ENCODE data around the gene CEP78.

The CEP78 gene

GRCh38 chr9:78296893-78297671 is 61.2 kb downstream of the CEP78 start, which contains the start of gene PSAT1:
PSAT1 (plus strand) TSS chr9:78297125; CDS start chr9:78297211, 86 bp downstream.
- DNase-seq (ENCODE audit: low read depth) = peak; percentile 96
- H3K4me3 ChIP-seq (ENCODE audit: low read depth, low read length) = peak within 1 kb of the TSS; percentile 88
- TF ChIP-seq, protein P1, sequence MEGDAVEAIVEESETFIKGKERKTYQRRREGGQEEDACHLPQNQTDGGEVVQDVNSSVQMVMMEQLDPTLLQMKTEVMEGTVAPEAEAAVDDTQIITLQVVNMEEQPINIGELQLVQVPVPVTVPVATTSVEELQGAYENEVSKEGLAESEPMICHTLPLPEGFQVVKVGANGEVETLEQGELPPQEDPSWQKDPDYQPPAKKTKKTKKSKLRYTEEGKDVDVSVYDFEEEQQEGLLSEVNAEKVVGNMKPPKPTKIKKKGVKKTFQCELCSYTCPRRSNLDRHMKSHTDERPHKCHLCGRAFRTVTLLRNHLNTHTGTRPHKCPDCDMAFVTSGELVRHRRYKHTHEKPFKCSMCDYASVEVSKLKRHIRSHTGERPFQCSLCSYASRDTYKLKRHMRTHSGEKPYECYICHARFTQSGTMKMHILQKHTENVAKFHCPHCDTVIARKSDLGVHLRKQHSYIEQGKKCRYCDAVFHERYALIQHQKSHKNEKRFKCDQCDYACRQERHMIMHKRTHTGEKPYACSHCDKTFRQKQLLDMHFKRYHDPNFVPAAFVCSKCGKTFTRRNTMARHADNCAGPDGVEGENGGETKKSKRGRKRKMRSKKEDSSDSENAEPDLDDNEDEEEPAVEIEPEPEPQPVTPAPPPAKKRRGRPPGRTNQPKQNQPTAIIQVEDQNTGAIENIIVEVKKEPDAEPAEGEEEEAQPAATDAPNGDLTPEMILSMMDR (IDR thresholded peaks at IDR 0.05; ENCODE audit: control insufficient read depth, extremely low read depth, insufficient read depth) = 0 out of 2 replicates have a peak, but pooled peaks have one; percentile 4

DNA sequence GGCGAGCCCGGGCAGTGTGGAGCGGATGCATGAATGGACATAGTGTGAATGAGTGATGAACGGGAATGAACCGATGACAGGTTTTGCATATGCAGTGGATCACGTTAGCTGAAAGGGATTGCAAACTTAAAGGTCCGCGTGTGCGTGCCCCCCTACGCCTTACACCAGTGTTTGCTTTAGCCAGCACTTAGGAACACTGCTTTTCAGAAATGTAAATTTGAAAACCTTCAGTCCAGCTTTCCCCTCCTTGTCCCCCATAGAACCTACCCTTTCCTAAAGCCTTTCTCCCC is 61.7 kb downstream of the CEP78 start:
- DNase-seq (ENCODE audit: low read depth) = no peak
- TF ChIP-seq, protein P1 (IDR thresholded peaks at IDR 0.05; ENCODE audit: control insufficient read depth, extremely low read depth, insufficient read depth) = no peak
- peak overlapping the region; percentile 88 for H3K4me3 ChIP-seq (ENCODE audit: low read depth, low read length)

DNA sequence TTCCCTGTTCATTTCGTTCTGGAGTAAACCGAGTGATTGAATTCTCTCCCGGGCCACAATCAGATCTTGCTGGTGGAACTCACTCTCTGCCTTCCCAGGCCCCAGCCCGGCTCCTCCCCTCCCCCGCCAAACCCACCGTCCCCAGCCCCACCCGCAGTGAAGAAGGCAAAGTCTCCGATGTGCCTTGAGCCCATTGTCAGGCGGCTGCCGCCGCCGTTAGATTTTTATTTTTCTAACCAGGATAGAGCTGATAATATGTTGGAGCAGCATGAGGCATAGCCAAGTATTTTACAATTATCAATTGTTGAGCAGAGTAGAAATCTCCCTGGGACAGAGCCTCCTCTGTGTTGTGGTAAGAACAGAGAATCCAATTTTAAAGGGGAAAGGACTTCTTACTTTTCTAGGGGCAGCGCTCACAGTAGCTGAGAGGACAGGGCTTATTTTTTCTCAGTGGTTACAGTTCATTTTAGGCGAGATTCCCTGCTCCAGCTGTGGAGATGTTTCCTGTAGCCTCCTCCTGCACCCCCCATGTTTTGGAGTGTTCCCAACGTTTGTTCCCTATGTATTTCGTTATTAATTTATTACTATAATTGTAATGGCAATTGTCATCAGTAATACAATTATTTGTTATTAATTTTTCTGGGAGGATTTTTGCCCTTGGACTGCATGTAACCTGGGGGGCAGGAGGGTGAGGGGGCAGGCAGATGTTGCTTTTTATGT is 62.3 kb downstream of the CEP78 start:
- DNase-seq (ENCODE audit: low read depth) = no peak
- H3K4me3 ChIP-seq (ENCODE audit: low read depth, low read length) = peak overlapping the region; percentile 88
- TF ChIP-seq, protein P1 (IDR thresholded peaks at IDR 0.05; ENCODE audit: control insufficient read depth, extremely low read depth, insufficient read depth) = no peak

DNA sequence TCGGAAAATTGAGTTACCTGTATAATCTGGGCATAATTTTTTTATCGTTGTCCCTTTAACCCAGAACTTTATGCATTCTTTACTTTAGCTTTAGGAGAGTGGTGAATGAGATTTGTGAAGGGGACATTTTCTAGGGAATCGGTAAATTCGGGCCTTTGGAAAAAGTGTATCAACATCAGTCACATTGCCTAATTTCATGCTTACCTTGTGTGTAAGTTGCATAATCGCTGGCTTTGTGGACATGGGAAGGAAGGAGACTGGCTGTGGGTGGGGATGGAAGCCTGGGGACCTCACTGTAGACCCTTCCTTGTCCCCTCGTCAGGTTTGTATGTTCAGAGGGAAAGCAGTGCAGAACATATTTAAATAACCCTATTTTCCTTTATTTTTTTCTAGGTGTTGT is 64.3 kb downstream of the CEP78 start:
- TF ChIP-seq, protein P1 (IDR thresholded peaks at IDR 0.05; ENCODE audit: control insufficient read depth, extremely low read depth, insufficient read depth) = no peak
- no peak for DNase-seq (ENCODE audit: low read depth)
- H3K4me3 ChIP-seq (ENCODE audit: low read depth, low read length) = no peak overlapping the region

DNA sequence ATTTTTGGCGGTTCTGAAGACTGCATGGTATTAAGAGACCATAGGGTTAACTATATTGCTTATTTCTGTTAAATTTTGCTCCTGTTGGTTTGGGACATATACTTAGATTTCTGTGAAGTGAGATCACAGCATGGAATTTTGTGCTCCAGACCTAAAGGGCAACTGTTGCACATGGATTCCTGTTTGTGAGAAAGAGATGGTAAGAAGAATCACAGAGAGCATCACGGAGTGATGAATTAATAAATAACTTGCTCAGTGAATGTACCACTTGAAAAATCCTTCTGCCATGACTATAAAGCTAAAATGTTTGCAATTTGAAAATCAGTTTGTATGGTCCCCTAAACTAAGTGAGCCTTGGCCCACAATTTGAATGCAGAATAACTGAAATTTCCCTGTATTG is 65.6 kb downstream of the CEP78 start:
- H3K4me3 ChIP-seq (ENCODE audit: low read depth, low read length) = no peak overlapping the region
- TF ChIP-seq, protein P1 (IDR thresholded peaks at IDR 0.05; ENCODE audit: control insufficient read depth, extremely low read depth, insufficient read depth) = no peak
- DNase-seq (ENCODE audit: low read depth) = no peak

DNA sequence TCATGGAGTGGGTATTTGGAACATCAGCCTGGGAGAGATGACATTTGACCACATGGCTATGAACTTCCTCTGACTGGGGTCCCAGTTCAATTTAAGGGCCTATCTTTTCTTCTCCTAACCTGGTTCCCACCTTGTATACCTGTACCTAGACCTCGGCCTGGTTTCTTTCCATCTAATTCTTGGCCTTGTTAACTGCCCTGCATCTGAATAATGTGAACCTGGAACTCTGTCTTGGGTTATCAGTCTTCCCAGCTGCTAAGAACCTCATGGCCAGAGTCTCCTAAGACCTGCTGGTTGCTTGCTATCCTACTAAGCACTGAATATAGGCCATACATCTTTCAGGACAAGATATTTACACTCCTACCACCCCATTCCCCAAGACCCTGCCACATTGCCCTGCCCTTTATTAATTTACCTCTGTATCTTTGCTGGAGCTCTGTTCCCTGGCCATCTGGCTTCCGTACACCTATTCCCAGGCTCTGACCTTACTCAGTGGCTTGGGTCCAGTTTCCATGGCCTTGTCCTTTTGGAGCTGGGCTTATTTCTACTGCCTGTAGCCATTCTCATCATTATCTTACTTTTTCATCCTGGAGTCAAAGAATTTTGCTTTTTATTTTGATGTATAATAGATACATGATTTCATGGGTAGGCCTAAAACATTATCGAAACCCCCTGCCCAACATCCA is 67.6 kb downstream of the CEP78 start:
- TF ChIP-seq, protein P1 (IDR thresholded peaks at IDR 0.05; ENCODE audit: control insufficient read depth, extremely low read depth, insufficient read depth) = no peak
- DNase-seq (ENCODE audit: low read depth) = no peak
- no peak overlapping the region for H3K4me3 ChIP-seq (ENCODE audit: low read depth, low read length)

Measured in LNCaP clone FGC (cell line).